ENCODE data around the gene FIP1L1.

DNA sequence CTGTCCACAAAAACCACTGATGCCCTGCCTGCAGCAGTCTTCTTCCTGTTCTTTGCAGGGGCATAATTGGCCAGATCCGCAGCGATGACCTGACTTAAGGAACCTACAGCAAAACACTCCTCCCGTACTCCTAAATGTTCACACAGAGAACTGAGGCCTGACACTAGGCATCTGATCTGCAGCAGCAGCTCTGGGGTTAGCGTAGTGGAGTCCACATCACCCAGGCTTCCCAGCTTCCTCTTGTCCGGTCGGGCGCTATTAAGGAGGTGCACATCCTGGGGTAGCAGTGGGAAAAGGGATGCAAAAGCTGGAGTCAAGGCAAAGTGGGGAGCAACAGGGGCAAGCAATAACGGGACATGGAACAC is 12.3 kb upstream of the FIP1L1 start:
- TF ChIP-seq CREB1 (IDR thresholded peaks at IDR 0.05; ENCODE audit: low read depth) (no peak), GABPA (IDR thresholded peaks at IDR 0.05; ENCODE audit: low read depth) (no peak), ZBTB11 (CRISPR knock-in tag; IDR thresholded peaks at IDR 0.05) (no peak), CTCF (IDR thresholded peaks at IDR 0.05 in 2 of 3, conservative IDR thresholded peaks at IDR 0.05 in 1 of 3; ENCODE audit: control insufficient read depth in 2 of 3, extremely low read depth in 1 of 3, insufficient read depth in 1 of 3, low read depth in 3 of 3, low read length in 3 of 3) (no peak), ZNF274 (IDR thresholded peaks at IDR 0.05; ENCODE audit: insufficient read depth, insufficient read length) (no peak), SIN3A (IDR thresholded peaks at IDR 0.05; ENCODE audit: low read depth, low read length) (no peak), POLR2A (IDR thresholded peaks at IDR 0.05; ENCODE audit: low read depth, low read length) (no peak), RCOR1 (conservative IDR thresholded peaks at IDR 0.05; ENCODE audit: low read depth, low read length) (no peak), SIX5 (IDR thresholded peaks at IDR 0.05; ENCODE audit: low read depth, low read length, severe bottlenecking) (no peak)

All from GM12878 (cell line).